ENCODE results near the gene SMIM38. TPM values are rescaled to one million over a fixed set of nuclear protein-coding genes. Genes with fewer than 3 reads are reported as not detected.

SMIM38 gene
- total RNA-seq, 1 donor from 2014 or later, result 0.13 TPM

- DNase-seq (ENCODE audit: low read depth, low spot score), result no peak
Measured at GRCh38 chr11:69180726-69181125, 25.0 kb downstream of the SMIM38 start.

GRCh38 chr11:69183613-69184012, 27.9 kb downstream of the SMIM38 start:
- no peak for DNase-seq (ENCODE audit: low read depth, low spot score)

DNA sequence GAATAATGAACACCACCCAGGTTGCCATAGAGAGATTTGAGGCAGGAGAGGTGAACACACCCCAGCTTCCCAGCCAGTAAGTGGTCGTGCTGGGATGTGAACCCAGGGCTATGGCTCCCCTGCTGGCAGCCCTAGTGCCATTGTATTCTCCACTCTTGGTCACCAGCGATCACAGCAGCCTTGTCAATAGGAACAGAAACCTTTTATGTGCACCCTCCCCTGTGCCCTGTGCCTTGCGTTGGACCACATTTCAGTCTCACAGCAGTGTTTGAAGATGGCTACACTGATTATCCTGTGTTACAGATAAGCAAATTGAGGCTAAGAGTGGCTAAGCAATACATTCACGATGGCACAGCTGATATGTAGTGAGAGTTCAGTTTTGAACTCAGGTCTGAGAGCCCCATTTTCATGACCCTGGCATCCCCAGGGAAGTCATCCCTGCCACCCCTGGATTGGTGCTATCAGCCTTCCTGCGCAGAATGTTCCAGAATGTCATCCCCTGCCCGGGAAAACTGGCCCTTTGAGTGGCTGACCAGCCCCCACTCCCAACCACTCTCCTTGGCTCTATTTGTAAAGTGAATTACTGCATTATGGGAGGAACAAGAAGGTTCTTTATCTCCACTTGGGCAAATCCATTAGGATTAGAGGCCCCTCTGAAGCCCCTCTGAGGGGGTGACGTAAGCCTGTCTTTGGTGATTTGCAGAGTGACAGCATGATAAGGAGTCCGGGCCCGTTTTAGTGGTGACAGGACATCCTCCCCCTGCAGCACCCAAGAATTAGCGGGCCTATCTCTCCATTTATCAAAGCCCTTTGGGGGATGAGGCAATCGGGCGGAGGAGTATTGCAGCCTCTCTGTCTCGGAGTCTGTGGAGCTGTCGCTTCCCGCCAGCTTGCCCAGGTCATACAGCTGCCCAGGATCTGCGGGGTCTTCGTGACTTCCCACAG, 30.9 kb downstream of the SMIM38 start:
- DNase-seq (ENCODE audit: low read depth, low spot score), result no peak

DNA sequence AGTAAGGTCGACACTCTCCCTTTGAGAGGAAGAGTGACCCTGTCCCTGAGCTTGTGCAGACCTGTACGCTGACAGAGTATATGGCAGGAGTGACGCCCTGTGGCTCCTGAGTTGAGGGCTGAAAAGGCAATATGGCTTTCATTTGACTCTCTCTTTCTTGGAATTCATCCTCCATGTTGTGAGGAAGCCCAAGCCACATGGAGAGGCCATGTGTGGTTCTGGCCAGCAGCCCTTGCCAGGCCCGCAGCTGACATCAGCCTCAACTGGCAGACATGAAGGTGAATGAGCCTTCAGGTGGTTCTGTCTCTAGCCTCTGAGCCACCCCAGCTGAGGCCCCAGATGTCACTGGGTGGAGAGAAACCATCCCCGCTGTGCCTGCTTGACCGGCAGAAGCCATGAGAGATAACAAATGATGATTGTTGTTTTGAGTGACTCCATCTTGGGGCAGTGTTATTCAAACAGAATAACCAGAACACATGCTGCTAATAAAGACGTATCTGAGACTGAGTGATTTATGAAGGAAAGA, 31.9 kb downstream of the SMIM38 start:
- DNase-seq (ENCODE audit: low read depth, low spot score), result no peak

- DNase-seq (ENCODE audit: low read depth, low spot score), result no peak
Measured at GRCh38 chr11:69189059-69189458, 33.3 kb downstream of the SMIM38 start.

- no peak for DNase-seq (ENCODE audit: low read depth, low spot score)
Measured at GRCh38 chr11:69190796-69191536, 35.2 kb downstream of the SMIM38 start.

DNA sequence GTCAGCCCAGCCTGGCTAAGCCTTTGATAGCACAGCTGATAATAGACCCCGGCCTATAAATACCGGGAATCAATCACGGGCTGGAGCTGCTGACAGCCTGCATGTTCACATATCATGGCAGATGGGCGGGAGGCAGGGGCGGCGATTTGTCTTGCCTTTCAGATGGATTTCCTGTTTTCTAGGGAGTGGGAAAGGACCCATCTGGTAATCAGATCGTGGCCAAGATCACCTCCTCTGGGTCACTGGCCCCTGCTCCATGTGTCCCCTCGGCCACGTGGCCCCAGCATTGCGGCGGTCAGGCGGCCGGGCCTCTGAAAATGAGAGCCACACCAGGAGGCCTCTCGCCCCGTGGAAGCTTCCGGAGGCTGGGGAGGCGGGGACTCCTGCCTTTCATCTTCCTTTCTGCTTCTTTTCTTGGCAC, 36.6 kb downstream of the SMIM38 start:
- DNase-seq (ENCODE audit: low read depth, low spot score), result no peak

GRCh38 chr11:69193151-69193550, 37.4 kb downstream of the SMIM38 start:
- no peak for DNase-seq (ENCODE audit: low read depth, low spot score)

DNA sequence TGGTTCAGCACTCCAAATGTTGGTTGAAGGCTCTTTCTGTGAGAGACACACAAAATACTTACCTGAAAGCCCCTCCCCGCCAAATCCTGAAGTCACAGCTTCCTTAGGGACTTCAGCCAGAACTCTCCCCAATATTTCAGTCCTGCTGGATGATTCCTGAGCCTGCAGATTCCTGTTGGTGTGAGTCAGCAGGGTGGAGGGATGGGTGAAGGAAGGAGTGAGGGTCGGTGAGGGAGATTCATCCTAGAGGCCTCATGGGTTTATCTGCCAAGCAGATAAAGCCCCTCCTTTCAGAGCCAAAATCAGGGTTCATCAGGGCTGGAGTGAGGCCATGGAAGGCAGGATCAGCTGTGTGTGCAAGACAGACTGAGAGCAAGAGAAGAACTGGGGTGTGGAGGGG, 37.9 kb downstream of the SMIM38 start:
- no peak for DNase-seq (ENCODE audit: low read depth, low spot score)

GRCh38 chr11:69194396-69194795, 38.7 kb downstream of the SMIM38 start:
- no peak for DNase-seq (ENCODE audit: low read depth, low spot score)

GRCh38 chr11:69194956-69195355, 39.2 kb downstream of the SMIM38 start:
- DNase-seq (ENCODE audit: low read depth, low spot score), result no peak

DNA sequence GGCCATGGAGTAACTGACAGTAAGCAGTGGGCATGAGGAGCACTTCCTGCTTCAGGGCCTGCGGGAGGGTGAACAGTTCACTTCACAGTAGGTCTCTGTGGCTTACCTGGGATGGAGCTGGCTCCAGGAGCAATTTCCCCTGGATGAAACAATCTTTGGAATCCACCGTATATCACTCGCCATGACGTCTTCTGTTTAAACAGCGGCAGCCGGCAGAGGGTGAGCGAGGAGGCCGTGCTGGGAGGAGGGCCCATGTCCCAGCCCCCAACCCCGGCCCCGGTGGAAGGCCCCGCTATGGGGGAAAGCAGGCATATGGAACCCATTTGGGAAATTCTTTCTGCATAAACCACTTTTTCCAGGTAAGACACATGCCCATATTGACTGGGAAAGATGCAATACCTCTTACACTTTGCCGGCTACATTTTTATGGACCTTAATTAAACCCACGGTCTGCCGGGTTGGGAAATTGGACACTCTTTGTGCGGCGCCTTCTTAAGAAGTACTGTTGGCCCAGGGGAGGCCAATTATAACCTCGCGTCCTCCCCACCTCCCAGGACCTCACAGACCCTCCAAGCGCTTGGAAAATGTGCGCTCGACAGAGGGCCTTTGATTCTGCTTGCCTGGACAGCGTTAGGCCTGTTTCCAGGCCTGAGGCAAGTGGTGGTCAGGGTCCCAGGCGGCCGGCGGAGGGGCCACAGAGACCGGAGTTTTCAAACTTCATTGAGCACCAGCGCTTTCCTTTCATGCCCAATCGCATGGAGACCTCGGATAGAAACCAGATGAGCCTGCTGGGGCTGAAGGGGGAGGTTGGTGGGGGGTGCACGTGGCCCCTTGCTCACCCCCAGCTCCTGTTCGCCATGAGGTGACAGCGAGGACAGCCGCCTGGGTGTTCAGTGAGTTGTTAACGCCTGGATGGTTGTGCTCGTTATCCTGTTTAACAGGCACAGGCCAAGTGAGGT, 40.4 kb downstream of the SMIM38 start:
- no peak for DNase-seq (ENCODE audit: low read depth, low spot score)

GRCh38 chr11:69196783-69197169, 41.0 kb downstream of the SMIM38 start:
- DNase-seq (ENCODE audit: low read depth, low spot score), result no peak

- no peak for DNase-seq (ENCODE audit: low read depth, low spot score)
Measured at GRCh38 chr11:69198891-69199582, 43.3 kb downstream of the SMIM38 start.

- DNase-seq (ENCODE audit: low read depth, low spot score), result peak; percentile 11
Measured at GRCh38 chr11:69199583-69200315, 44.0 kb downstream of the SMIM38 start.

DNA sequence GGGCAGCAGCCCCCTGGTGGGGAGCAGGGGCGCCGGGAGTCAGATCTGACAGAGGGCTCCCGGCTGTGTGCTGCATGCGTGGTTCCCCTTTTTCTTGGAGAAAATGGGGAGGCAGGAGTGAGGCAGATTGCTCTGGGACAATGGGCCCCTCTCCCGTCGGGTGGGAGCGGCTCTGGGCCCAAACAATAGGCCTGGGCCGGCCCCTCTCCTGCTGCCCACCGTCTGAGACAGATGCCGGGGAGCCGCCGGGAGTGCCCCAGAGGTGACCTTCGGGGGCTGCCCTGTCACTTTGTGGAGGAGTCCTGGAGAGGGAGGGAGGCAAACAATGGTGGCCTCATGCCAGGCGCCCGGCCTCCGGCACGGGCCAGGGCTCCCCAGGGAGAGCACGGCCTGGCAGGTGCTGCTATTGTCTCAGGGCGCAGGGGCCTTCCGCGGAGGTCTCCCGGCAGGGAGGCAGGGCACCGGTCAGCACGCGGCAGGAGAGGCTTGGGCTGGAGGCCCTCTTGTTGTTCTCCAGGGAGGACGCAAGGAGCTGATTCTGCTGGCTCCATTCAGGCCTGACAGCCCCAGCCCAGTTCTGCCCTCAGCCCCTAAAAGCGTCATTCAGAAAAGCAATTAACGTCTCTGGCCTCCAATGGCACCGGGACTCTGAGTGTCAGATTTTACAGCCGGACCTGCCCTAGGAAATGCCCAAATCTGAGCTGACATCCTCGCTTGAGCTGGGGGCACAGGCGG, 44.8 kb downstream of the SMIM38 start:
- DNase-seq (ENCODE audit: low read depth, low spot score), result no peak

DNA sequence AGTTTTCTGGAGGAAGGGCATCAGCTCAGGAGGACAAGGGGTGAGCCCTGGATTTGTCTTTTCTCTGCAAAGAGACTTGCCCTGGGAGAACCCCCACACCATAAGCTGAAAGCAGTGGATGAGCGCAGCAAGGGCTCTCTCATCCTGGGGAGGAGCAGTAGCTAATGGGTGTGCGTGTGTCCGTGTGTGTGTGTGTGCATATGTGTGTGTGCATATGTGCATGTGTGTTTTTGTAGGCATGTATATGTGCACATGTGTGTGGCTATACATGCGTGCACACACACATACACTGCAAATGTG, 45.3 kb downstream of the SMIM38 start:
- DNase-seq (ENCODE audit: low read depth, low spot score), result no peak

DNA sequence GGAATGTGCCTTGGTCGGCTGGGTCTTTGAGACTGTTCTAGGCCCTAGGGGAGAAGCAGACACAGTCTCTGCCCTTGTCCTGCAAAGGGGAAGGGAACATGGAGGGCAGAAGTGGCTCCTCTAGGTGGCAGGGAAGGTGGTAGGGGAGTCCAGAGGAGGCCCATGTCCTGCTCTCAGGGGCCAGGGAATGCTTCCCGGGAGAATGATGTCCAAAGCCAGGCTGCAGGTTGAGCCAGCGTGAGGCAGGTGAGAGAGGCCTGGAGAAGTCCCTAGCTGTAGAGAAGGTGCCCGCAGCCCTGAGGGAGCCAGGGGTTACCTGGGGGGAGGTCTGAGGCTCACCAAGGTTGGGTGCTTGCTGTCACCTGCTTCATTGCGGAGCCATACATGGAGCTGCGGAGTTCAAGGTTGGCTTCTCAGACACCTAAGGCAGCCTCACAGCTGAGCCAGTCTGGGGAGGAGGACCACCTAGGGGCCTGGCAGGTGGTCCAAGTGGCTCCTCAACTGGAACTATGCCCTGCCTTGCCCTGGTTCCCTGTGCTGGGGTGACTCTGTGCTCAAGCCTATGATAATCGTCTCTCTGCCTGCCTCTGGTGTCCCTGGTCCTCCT, 46.1 kb downstream of the SMIM38 start:
- DNase-seq (ENCODE audit: low read depth, low spot score), result no peak

Data from pulmonary artery endothelial cell (primary cell).